Measurements from ENCODE around the gene PDGFA.

- TF ChIP-seq FOXP2 (optimal IDR thresholded peaks at IDR 0.05; ENCODE audit: control extremely low read depth, extremely low read length, insufficient read depth) (no peak), POLR2AphosphoS5 (IDR thresholded peaks at IDR 0.05; ENCODE audit: borderline replicate concordance, low read depth, low read length) (no peak)
These were observed 29.0 kb downstream of the PDGFA start for GRCh38 chr7:490461-491291.

All from SK-N-MC (cell line).